ENCODE results near the gene PTPN11.
"Not testable (repeated sequence)": the region's sequence is repeated elsewhere in the genome, so short reads cannot be mapped to it uniquely, and the experiment has no call there.

PTPN11 gene

GRCh38 chr12:112448165-112448564, 29.4 kb downstream of the PTPN11 start:
- not testable (repeated sequence) for DNase-seq (ENCODE audit: low read depth)

GRCh38 chr12:112450725-112451124, 32.0 kb downstream of the PTPN11 start:
- DNase-seq (ENCODE audit: low read depth): no peak

GRCh38 chr12:112456029-112456428, 37.3 kb downstream of the PTPN11 start:
- no peak for DNase-seq (ENCODE audit: low read depth)

- DNase-seq (ENCODE audit: low read depth): not testable (repeated sequence)
These were observed 38.4 kb downstream of the PTPN11 start for GRCh38 chr12:112457142-112457541.

- DNase-seq (ENCODE audit: low read depth): no peak
These were observed 39.6 kb downstream of the PTPN11 start for GRCh38 chr12:112458330-112458729.

GRCh38 chr12:112458751-112459150, 40.0 kb downstream of the PTPN11 start:
- no peak for DNase-seq (ENCODE audit: low read depth)

- no peak for DNase-seq (ENCODE audit: low read depth)
These were observed 44.7 kb downstream of the PTPN11 start for GRCh38 chr12:112463478-112463877.

- no peak for DNase-seq (ENCODE audit: low read depth)
These were observed 45.9 kb downstream of the PTPN11 start for GRCh38 chr12:112464605-112465004.

GRCh38 chr12:112466011-112466422, 47.3 kb downstream of the PTPN11 start:
- no peak for DNase-seq (ENCODE audit: low read depth)

- no peak for DNase-seq (ENCODE audit: low read depth)
These were observed 48.1 kb downstream of the PTPN11 start for GRCh38 chr12:112466835-112467234.

- DNase-seq (ENCODE audit: low read depth): no peak
These were observed 49.3 kb downstream of the PTPN11 start for GRCh38 chr12:112468046-112468445.

- no peak for DNase-seq (ENCODE audit: low read depth)
These were observed 54.3 kb downstream of the PTPN11 start for GRCh38 chr12:112473056-112473455.

GRCh38 chr12:112479413-112479812, 60.7 kb downstream of the PTPN11 start:
- no peak for DNase-seq (ENCODE audit: low read depth)

GRCh38 chr12:112480931-112481330, 62.2 kb downstream of the PTPN11 start:
- no peak for DNase-seq (ENCODE audit: low read depth)

GRCh38 chr12:112482733-112483132, 64.0 kb downstream of the PTPN11 start:
- DNase-seq (ENCODE audit: low read depth): no peak

GRCh38 chr12:112486361-112486760, 67.6 kb downstream of the PTPN11 start:
- no peak for DNase-seq (ENCODE audit: low read depth)

- no peak for DNase-seq (ENCODE audit: low read depth)
These were observed 69.6 kb downstream of the PTPN11 start for GRCh38 chr12:112488257-112488876.

GRCh38 chr12:112489456-112489855, 70.7 kb downstream of the PTPN11 start:
- DNase-seq (ENCODE audit: low read depth): no peak

GRCh38 chr12:112496496-112496895, 77.7 kb downstream of the PTPN11 start:
- no peak for DNase-seq (ENCODE audit: low read depth)

- no peak for DNase-seq (ENCODE audit: low read depth)
These were observed 79.8 kb downstream of the PTPN11 start for GRCh38 chr12:112498580-112498979.

GRCh38 chr12:112503512-112503911, 84.8 kb downstream of the PTPN11 start:
- no peak for DNase-seq (ENCODE audit: low read depth)

GRCh38 chr12:112506513-112507166, 87.9 kb downstream of the PTPN11 start:
- no peak for DNase-seq (ENCODE audit: low read depth)

GRCh38 chr12:112513471-112513870, 94.7 kb downstream of the PTPN11 start:
- DNase-seq (ENCODE audit: low read depth): no peak

- no peak for DNase-seq (ENCODE audit: low read depth)
These were observed 95.7 kb downstream of the PTPN11 start for GRCh38 chr12:112514456-112514855.
